Activated T-helper 1 cell treated with anti-CD3 and anti-CD28 coated beads, Interleukin-12 subunit alpha, Interleukin-12 subunit beta, Interleukin-2, Interleukin-4 antibody, amounts not matched to agents 30 ng/mL and 10 ng/mL and 1 ng/mL, durations not matched to agents 14 hours and 24 hours and 36 hours (primary cell): ENCODE data around the gene BRME1. TPM values are rescaled to one million over a fixed set of nuclear protein-coding genes. Genes with fewer than 3 reads are reported as not detected.
A peak's percentile ranks its signal among the peaks of the same experiment; 100 is the strongest.

Source experiments
- DNase-seq: peaks from one replicate; pipeline ENCODE4 v3.0.0; 2021; ENCODE audit warnings: low spot score
- H3K27ac Mint-ChIP-seq: one replicate; pipeline ENCODE4 v1.8.0; 2021; ENCODE audit warnings: mild to moderate bottlenecking, mixed read lengths
- H3K27me3 Mint-ChIP-seq: one replicate; pipeline ENCODE4 v1.8.0; 2022; ENCODE audit warnings: mild to moderate bottlenecking, moderate library complexity, mixed read lengths; ENCODE audit not compliant: insufficient read depth
- H3K36me3 Mint-ChIP-seq: one replicate; pipeline ENCODE4 v1.8.0; 2021; ENCODE audit warnings: low read depth, mixed read lengths
- H3K4me1 Mint-ChIP-seq: one replicate; pipeline ENCODE4 v1.8.0; 2021; ENCODE audit warnings: low read depth, mixed read lengths
- H3K4me3 Mint-ChIP-seq: one replicate; pipeline ENCODE4 v1.8.0; 2021; ENCODE audit warnings: mild to moderate bottlenecking, moderate library complexity, mixed read lengths
- H3K9me3 Mint-ChIP-seq: one replicate; pipeline ENCODE4 v1.8.0; 2021; ENCODE audit warnings: mixed read lengths
- intact Hi-C: fragments of 100-400 bp; cut with micrococcal nuclease; formaldehyde crosslinking; loops from one replicate; pipeline ENCODE4 v1.15.1; 2024
- total RNA-seq: library from RNA; stranded (reverse); gene quantifications from 2 replicates; pipeline ENCODE4 v1.2.3, GENCODE V29; 2022

BRME1 gene
- total RNA-seq, 1 donor from 2014 or later = 16.6 TPM

- Mint-ChIP-seq H3K27me3 (no peaks in the 10 kb centered on the region), H3K9me3 (peaks cover 4% of the 10 kb centered on the region), H3K4me3 (no peak overlapping the region), H3K4me1 (no peaks in the 10 kb centered on the region), H3K27ac (peak overlapping the region; percentile 37), H3K36me3 (peaks cover 34% of the 10 kb centered on the region)
- intact Hi-C loops = loop anchor here (1.0 kb wide), 1 partner anchor 15 kb away; the partner anchor contains the start of genes BRME1 and CC2D1A
- DNase-seq = no peak
Measured at GRCh38 chr19:13920940-13921747, 15.2 kb upstream of the BRME1 start.

GRCh38 chr19:13920524-13920923, 14.6 kb upstream of the BRME1 start:
- Mint-ChIP-seq H3K4me1 (no peaks in the 10 kb centered on the region), H3K27ac (no peak overlapping the region), H3K9me3 (peaks cover 4% of the 10 kb centered on the region), H3K4me3 (no peak overlapping the region), H3K27me3 (no peaks in the 10 kb centered on the region), H3K36me3 (peaks cover 34% of the 10 kb centered on the region)
- no peak for DNase-seq
- intact Hi-C loops = no loop called here

GRCh38 chr19:13918726-13919411, 13.0 kb upstream of the BRME1 start:
- no peak overlapping the region for H3K4me3 Mint-ChIP-seq
- intact Hi-C loops = no loop called here
- peaks cover 4% of the 10 kb centered on the region for H3K9me3 Mint-ChIP-seq
- peaks cover 31% of the 10 kb centered on the region for H3K36me3 Mint-ChIP-seq
- H3K4me1 Mint-ChIP-seq = no peaks in the 10 kb centered on the region
- no peak for DNase-seq
- H3K27me3 Mint-ChIP-seq = no peaks in the 10 kb centered on the region
- no peak overlapping the region for H3K27ac Mint-ChIP-seq

GRCh38 chr19:13917888-13918406, 12.0 kb upstream of the BRME1 start:
- no peak overlapping the region for H3K4me3 Mint-ChIP-seq
- no peak for DNase-seq
- no peaks in the 10 kb centered on the region for H3K4me1 Mint-ChIP-seq
- H3K36me3 Mint-ChIP-seq = peaks cover 26% of the 10 kb centered on the region
- H3K27ac Mint-ChIP-seq = no peak overlapping the region
- intact Hi-C loops = no loop called here
- H3K9me3 Mint-ChIP-seq = peaks cover 4% of the 10 kb centered on the region
- H3K27me3 Mint-ChIP-seq = no peaks in the 10 kb centered on the region

GRCh38 chr19:13914777-13915176, 8.9 kb upstream of the BRME1 start:
- Mint-ChIP-seq H3K9me3 (no peaks in the 10 kb centered on the region), H3K4me1 (no peaks in the 10 kb centered on the region), H3K36me3 (peaks cover 7% of the 10 kb centered on the region), H3K4me3 (no peak overlapping the region), H3K27ac (no peak overlapping the region), H3K27me3 (no peaks in the 10 kb centered on the region)
- intact Hi-C loops = no loop called here
- DNase-seq = no peak

- Mint-ChIP-seq H3K9me3 (no peaks in the 10 kb centered on the region), H3K4me3 (no peak overlapping the region), H3K27ac (no peak overlapping the region), H3K27me3 (no peaks in the 10 kb centered on the region), H3K4me1 (no peaks in the 10 kb centered on the region), H3K36me3 (peaks cover 10% of the 10 kb centered on the region)
- no peak for DNase-seq
- intact Hi-C loops = no loop called here
Measured at GRCh38 chr19:13913352-13913751, 7.4 kb upstream of the BRME1 start.

- Mint-ChIP-seq H3K27ac (no peak overlapping the region), H3K27me3 (no peaks in the 10 kb centered on the region), H3K4me1 (peaks cover 11% of the 10 kb centered on the region), H3K36me3 (peaks cover 10% of the 10 kb centered on the region), H3K9me3 (no peaks in the 10 kb centered on the region), H3K4me3 (no peak overlapping the region)
- DNase-seq = no peak
- intact Hi-C loops = no loop called here
Measured at GRCh38 chr19:13909430-13909829, 3.5 kb upstream of the BRME1 start.

- no peak overlapping the region for H3K27ac Mint-ChIP-seq
- no peak overlapping the region for H3K4me3 Mint-ChIP-seq
- no peaks in the 10 kb centered on the region for H3K9me3 Mint-ChIP-seq
- intact Hi-C loops = no loop called here
- no peak for DNase-seq
- peaks cover 11% of the 10 kb centered on the region for H3K4me1 Mint-ChIP-seq
- H3K36me3 Mint-ChIP-seq = peaks cover 10% of the 10 kb centered on the region
- no peaks in the 10 kb centered on the region for H3K27me3 Mint-ChIP-seq
Measured at GRCh38 chr19:13908674-13909073, 2.8 kb upstream of the BRME1 start.

- H3K27me3 Mint-ChIP-seq = no peaks in the 10 kb centered on the region
- peaks cover 11% of the 10 kb centered on the region for H3K4me1 Mint-ChIP-seq
- H3K4me3 Mint-ChIP-seq = peak overlapping the region; percentile 86
- no peaks in the 10 kb centered on the region for H3K9me3 Mint-ChIP-seq
- intact Hi-C loops = loop anchor here (1.0 kb wide), 6 partner anchors 14 to 125 kb away; partner anchors contain the start of genes DCAF15 and RFX1
- peak overlapping the region; percentile 83 for H3K27ac Mint-ChIP-seq
- H3K36me3 Mint-ChIP-seq = peaks cover 10% of the 10 kb centered on the region
- no peak for DNase-seq
Measured at GRCh38 chr19:13906910-13907309, 993 bp upstream of the BRME1 start.

- DNase-seq = peak; percentile 17
- intact Hi-C loops = loop anchor here (1.0 kb wide), 6 partner anchors 15 to 126 kb away; partner anchors contain the start of genes DCAF15 and RFX1
- H3K27ac Mint-ChIP-seq = peak overlapping the region; percentile 83
- H3K4me3 Mint-ChIP-seq = peak overlapping the region; percentile 86
- H3K36me3 Mint-ChIP-seq = peaks cover 10% of the 10 kb centered on the region
- peaks cover 11% of the 10 kb centered on the region for H3K4me1 Mint-ChIP-seq
- no peaks in the 10 kb centered on the region for H3K27me3 Mint-ChIP-seq
- no peaks in the 10 kb centered on the region for H3K9me3 Mint-ChIP-seq
Measured at GRCh38 chr19:13906521-13906904, 596 bp upstream of the BRME1 start.

GRCh38 chr19:13902993-13903555, 2.8 kb downstream of the BRME1 start:
- DNase-seq = peak; percentile 17
- Mint-ChIP-seq H3K27me3 (peaks cover 2% of the 10 kb centered on the region), H3K9me3 (no peaks in the 10 kb centered on the region), H3K4me3 (peak overlapping the region; percentile 2), H3K36me3 (no peaks in the 10 kb centered on the region), H3K27ac (no peak overlapping the region), H3K4me1 (peaks cover 11% of the 10 kb centered on the region)
- intact Hi-C loops = no loop called here

GRCh38 chr19:13899912-13900584, 5.9 kb downstream of the BRME1 start:
- peak overlapping the region; percentile 61 for H3K27ac Mint-ChIP-seq
- peaks cover 2% of the 10 kb centered on the region for H3K27me3 Mint-ChIP-seq
- intact Hi-C loops = no loop called here
- DNase-seq = no peak
- no peak overlapping the region for H3K4me3 Mint-ChIP-seq
- no peaks in the 10 kb centered on the region for H3K4me1 Mint-ChIP-seq
- H3K9me3 Mint-ChIP-seq = no peaks in the 10 kb centered on the region
- H3K36me3 Mint-ChIP-seq = no peaks in the 10 kb centered on the region
